Heart left ventricle (tissue), 13 donors: ENCODE measurements around the gene SPG11.

Experiments
- CTCF ChIP-seq, 12 donors: fragments of 200-600 bp; sonication (generic) in 4 of 12; IDR thresholded peaks; one replicate each; pipeline versions ENCODE4 v1.5.0 to v1.8.0; 2018 to 2022; ENCODE audit warnings: antibody characterized with exemption in 12 of 12, mild to moderate bottlenecking in 5 of 12
- POLR2A ChIP-seq, 2 donors: fragments of 450-650 bp; IDR thresholded peaks; one replicate each; pipeline ENCODE4 v1.6.1; 2017; ENCODE audit warnings: antibody characterized with exemption in 2 of 2, mild to moderate bottlenecking in 2 of 2, moderate library complexity in 2 of 2
- donor health status: ischemic (EF 13 %, LVEDD 7.1; RV severe dilation, severe dysfunction).
- donor health status: DM: no; HTN: yes; CAD: no.
- donor health status: DM: no; HTN: no; CAD: no.
- donor health status: ischemic (EF 25% LVEDD 6.9; RV normal size, moderate dysfunction).
- donor health status: ischemic (EF 25% LVEDD 5.7; RV mildly dilated, moderate dysfunction).
- donor health status: ischemic (EF 35%, LVEDD 5.7; RV mildly dilated, moderate dysfunction).
- donor health status: nonischemic (EF 11% LVEDD 7.7; RV severe dilation, severe dysfunction).
- donor health status: DM: yes; HTN: yes; CAD: no.
- donor health status: PGD.
- donor health status: ischemic (EF 29% LVEDD 5.4; RV normal size, mild dysfunction).
- donor health status: nonischemic (EF 23%, LVEDD 6.1; RV moderate dilation, normal function).

DNA sequence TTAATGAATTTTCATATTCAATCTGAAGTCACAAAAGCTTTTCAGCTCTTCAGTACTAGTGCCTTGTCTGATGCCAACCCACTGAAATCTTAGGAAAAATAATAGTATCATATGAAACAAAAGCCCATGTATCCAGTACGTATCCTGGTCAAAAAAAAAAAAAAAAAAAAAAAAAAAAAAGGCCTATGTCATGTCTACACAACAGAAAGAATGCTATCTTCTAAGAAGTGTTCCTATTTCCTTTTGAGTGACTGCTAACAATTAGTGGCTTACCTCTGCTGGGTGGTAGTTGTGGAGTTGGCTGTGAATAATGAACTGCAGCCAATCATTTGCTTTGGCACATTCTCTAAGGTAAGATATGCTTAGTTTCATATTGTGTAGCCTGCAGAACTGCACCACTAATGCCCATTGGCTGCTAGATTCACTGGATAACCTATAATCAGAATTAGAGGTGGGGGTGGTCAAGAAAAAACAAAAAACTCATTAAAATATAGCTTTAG is 66.9 kb downstream of the SPG11 start:
- TF ChIP-seq CTCF (IDR thresholded peaks at IDR 0.05) (no peak), POLR2A (IDR thresholded peaks at IDR 0.05) (no peak)
